Measurements from ENCODE around the gene RNF224.
"Not testable (repeated sequence)": the region's sequence is repeated elsewhere in the genome, so short reads cannot be mapped to it uniquely, and the experiment has no call there.

Gene RNF224

DNA sequence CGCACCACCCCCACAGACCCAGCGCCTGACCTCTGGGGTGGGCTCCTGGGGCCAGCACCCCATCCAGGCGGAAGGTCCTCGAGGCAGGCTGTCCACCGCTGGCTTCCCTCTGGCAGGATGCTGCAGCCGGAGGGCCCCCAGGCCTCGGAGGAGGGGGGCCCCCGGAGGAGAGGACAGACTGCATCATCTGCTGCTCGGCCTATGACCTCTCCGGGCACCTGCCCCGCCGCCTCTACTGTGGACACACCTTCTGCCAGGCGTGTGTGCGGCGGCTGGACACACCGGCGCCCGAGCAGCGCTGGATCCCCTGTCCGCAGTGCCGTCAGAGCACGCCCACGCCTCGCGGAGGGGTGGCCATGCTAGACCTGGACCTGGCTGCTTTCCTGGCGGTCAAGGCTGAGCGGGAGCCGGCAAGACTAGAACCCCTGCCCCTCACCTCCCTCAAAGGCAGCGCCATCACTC lies 1.2 kb downstream of the RNF224 start:
- no peak for DNase-seq (ENCODE audit: low read depth)

DNA sequence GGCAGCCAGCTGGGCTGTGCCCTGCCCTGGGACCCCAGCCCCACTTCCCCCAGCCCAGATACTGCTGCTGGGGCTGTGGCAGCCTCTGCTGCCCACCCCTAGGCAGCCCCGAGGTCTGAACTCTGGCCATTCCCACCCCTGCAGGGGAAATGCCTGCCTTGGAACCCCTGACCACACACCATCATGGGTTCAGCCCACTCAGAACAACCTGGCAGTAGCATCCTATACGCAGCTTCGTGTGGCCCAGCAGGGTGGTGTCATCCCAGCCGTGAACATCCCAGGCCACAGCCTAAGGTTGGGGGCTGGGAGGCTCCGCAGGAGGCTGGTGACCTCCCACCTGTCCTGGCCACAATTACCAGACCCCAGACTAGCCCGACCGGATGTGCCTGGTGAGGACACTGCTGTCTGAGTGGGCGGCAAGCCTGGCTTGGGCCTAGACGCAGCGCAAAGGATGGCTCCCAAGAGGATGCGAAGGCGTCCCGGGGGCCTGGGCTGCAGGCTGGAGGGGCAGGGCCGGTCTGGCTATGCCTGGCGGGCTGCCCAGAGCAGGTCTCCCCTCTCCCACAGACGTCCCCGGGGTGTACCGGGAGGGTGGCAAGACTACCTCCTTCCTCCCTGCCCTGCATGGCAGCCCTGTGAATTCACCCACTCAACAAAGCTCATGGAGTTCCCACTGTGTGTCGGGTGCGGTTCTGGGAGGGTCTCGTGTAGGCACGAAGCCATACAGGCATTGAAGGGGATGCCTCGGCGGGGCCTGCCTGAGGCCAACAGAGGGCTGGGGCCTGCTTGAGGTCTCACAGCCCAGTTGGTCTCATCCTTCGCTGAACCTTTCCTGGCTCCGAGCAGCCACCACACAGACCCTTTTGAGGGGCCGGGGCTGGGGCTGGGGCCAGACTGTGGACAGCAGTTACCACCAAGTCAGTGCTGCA lies 1.9 kb downstream of the RNF224 start:
- no peak for DNase-seq (ENCODE audit: low read depth)

DNA sequence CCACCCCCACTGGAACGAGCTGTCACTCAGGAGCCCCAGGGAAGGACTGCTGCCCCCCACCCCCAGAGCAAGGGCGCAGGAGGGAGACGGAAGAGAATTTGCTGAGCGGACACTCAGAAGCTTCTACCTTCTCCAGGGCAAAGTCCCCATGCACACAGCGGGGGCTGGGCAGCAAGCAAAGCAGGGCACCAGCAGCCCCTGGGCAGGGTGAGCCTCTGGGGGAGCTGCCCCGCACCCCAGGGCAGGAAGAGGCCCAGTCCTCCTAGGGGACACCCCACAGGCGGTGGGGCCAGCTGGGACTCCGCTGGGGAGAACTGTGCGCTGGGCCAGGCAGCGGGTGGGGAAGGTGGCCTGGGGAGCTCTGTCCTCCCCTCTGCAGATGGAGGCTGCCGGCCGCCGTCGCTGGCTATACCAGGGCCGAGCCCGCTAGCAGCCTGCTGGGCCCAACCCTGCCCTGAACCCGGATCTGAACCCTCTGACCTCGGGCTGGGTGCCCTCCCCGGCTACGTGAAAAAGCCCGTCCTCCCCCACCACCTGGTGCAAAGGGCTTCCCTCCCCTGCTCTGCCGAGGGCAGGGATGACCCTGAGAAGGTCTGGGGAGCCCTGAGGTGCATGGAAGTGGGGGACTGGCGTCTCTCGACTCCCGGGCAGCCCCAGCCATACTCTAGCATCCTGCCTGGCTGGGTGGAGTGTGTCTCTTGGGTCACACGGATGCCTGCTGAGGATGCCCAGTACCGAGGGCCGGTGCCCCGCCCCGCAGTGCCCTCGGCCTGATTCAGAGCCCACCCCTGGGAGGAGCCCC lies 2.8 kb downstream of the RNF224 start:
- no peak for DNase-seq (ENCODE audit: low read depth)

DNA sequence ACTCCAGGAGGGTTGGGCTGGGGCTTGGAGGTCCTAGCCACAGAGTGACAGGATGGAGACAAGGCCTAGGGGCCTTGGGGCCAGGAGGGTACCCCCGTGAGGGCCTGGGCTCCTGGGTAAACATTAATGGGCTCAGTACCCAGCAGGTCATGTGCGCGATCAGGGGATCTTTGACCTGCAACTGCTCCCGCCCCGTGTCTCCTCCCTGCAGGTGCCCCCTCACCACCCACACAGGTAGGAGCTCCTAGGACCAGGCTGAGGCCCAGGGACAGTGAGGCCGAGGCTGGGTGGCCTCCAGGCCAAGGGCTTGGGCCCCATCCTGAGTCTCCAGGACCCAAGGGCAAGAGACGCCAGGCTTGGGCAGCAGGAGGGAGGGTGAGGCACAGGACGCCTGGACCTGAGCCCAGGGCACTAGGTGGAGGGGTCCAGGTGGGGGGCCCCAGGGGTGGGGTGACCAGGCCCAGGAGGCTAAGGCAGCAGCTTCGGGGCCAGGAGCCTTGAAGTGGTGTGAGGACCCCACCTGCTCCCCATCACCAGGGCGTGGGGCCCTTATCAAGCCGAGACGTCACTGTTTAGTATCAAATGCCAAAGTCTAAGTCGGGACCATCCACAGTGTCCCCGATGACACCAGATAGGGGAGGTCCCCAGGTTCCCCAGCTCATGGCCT lies 3.5 kb downstream of the RNF224 start, which contains the start of gene SLC34A3:
TSS of gene SLC34A3 (plus strand) at position 197 of the 667 bp plus-strand sequence. CDS start 802 bp downstream, outside the sequence.
- DNase-seq (ENCODE audit: low read depth): no peak

DNA sequence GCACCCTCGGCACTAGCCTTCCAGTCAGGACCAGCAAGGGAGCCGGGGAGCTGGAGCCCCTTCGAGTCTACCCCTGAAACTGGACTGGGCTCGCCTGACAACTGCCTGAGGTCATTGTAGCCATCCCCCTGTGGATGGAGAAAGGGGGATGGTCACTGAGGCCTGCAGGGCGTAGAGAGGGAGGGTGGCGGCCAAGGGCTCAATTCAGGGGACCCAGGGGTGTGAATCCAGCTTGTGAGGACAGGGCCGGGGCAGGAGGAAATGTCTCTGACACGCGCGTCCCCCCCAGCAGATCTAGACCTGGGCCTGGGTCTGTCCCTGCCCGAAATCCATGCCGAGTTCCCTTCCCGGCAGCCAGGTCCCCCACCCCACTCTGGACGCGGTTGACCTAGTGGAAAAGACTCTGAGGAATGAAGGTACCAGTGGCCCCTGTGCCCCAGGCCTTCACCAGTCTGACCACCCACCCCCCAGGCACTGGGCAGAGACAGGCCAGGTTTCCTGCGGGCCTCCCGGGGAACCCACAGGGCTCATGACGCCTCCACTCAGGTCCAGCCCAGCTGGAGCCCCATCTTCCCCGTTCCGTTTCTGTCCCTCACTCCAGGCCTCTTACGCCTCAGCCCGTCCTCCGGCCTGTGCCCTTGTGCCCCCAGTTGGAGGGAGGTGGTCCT lies 4.2 kb downstream of the RNF224 start:
- no peak for DNase-seq (ENCODE audit: low read depth)

DNA sequence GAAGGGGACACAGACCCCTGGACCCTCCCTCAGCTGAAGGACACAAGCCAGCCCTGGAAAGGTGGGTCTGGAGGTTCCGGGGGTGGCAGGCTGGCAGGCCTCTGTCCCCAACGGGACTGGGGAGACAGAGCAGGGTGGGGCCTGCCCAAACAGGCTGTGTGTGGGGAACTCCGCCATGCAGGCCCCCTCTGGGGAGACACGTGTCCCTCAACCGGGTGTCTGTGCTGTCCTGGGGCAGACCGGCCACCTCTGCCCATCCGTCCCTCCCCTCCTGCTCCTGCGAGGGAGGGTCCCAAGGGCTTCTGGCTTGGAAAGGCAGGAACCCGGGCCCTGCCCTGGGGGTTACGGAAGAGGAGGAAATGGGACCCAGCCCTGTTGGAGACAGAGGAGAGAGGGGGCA lies 4.8 kb downstream of the RNF224 start:
- no peak for DNase-seq (ENCODE audit: low read depth)

DNA sequence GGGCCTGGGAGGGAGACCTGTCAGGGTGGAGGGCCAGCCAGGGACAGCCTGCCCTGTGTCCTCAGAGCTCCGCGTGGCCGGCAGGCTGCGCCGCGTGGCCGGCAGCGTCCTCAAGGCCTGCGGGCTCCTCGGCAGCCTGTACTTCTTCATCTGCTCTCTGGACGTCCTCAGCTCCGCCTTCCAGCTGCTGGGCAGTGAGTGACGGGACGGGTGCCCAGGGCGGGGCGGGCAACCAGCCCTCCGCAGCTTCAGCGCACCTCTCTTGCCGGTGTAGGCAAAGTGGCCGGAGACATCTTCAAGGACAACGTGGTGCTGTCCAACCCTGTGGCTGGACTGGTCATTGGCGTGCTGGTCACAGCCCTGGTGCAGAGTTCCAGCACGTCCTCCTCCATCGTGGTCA lies 5.2 kb downstream of the RNF224 start:
- DNase-seq (ENCODE audit: low read depth): no peak

DNA sequence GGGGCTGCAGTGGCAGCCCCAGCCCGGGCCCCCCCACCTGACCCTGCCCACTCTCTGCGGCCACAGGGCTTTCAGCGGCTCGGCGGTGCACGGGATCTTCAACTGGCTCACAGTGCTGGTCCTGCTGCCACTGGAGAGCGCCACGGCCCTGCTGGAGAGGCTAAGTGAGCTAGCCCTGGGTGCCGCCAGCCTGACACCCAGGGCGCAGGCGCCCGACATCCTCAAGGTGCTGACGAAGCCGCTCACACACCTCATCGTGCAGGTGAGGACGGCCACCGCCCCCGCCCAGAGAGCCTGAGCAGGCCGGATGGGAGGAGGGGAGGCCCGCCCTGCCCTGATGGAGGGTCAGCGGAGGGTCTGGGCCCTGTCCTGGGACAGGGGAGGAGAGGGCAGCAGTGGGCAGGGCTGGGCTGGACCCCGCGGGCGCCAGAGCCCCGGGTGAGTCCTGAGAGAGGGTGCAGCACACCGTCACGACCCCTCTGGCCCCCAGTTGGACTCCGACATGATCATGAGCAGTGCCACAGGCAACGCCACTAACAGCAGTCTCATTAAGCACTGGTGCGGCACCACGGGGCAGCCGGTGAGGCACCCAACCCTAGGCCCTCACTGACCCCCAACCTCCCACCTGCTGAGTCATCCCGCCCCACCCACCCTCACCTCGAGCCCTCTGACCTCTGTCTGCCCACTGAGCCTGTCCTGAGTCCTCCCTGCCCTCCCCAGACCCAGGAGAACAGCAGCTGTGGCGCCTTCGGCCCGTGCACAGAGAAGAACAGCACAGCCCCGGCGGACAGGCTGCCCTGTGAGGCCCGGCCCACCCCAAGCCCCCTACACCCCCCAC lies 6.1 kb downstream of the RNF224 start:
- no peak for DNase-seq (ENCODE audit: low read depth)

DNA sequence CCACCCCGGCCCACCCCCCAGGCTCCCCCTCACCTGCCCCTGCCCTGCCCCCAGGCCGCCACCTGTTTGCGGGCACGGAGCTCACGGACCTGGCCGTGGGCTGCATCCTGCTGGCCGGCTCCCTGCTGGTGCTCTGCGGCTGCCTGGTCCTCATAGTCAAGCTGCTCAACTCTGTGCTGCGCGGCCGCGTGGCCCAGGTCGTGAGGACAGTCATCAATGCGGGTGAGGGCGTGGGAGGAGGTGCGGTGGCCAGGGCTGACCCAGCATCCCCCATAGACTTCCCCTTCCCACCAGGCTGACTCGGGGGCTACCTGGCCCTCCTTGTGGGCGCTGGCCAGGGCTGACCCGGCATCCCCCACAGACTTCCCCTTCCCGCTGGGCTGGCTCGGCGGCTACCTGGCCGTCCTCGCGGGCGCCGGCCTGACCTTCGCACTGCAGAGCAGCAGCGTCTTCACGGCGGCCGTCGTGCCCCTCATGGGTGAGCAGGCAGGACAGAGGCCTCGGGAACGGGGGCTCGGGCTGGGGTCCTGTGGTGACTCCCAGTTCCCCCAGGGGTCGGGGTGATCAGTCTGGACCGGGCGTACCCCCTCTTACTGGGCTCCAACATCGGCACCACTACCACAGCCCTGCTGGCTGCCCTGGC lies 6.9 kb downstream of the RNF224 start:
- no peak for DNase-seq (ENCODE audit: low read depth)

DNA sequence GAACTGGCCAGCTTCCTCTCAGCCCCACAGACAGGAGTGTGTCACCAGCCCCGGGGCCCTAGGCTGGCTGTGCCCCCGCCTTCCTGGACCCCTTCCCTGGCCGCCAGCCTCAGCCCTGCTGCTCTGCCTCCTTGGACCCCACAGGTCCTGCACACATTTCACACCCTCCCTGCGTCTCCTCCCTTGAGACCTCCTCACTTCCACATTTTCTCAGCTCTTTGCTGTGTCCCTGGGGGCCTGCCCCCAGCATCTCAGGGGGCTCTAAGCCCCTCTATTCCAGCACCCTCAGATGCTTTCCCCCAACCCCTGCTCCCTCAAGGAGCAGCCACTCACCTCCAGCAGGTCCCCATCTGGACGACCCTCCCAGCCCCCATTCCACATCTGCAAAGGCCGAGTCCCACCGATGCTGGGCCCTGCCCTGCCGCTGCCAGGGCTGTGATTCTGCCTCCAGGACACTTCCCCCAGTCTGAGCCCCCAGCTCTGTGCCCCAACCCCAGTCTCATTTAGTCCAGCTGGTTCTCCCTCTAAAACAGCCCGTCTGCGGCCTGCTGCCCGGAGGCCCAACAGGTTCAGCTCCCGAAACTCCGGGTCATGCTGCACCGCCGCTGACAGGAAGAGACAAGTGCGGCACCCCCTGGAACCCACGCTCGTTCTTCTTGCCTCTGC lies 7.6 kb downstream of the RNF224 start:
- no peak for DNase-seq (ENCODE audit: low read depth)

DNA sequence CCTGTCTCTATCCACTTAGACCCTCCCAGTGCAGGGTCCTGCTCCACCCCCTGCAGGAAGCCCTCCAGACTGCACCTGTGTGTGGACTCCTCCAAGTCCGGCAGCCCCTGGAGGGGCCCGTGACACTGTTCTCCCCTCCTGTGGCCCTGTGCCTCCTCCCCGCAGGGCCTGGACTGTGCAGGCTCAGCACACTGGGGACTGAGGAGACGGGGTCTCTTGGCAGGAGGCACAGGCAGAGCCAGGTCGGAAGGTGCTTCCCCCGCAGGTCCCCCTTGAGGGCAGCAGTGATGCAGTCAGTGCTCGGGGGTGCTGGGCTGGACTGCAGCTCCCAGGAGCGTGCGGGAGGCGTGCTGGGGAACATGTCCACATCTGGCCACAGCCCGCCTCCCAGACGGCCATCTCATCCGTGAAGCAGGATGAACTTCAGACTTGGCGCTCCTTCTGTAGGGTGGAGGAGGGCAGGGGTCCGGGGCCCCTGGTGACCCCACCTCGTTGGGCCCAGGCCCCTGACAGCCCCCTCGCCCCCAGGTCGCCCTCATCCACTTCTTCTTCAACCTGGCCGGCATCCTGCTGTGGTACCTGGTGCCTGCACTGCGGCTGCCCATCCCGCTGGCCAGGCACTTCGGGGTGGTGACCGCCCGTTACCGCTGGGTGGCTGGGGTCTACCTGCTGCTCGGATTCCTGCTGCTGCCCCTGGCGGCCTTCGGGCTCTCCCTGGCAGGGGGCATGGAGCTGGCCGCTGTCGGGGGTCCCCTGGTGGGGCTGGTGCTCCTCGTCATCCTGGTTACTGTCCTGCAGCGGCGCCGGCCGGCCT lies 8.3 kb downstream of the RNF224 start:
- DNase-seq (ENCODE audit: low read depth): no peak

DNA sequence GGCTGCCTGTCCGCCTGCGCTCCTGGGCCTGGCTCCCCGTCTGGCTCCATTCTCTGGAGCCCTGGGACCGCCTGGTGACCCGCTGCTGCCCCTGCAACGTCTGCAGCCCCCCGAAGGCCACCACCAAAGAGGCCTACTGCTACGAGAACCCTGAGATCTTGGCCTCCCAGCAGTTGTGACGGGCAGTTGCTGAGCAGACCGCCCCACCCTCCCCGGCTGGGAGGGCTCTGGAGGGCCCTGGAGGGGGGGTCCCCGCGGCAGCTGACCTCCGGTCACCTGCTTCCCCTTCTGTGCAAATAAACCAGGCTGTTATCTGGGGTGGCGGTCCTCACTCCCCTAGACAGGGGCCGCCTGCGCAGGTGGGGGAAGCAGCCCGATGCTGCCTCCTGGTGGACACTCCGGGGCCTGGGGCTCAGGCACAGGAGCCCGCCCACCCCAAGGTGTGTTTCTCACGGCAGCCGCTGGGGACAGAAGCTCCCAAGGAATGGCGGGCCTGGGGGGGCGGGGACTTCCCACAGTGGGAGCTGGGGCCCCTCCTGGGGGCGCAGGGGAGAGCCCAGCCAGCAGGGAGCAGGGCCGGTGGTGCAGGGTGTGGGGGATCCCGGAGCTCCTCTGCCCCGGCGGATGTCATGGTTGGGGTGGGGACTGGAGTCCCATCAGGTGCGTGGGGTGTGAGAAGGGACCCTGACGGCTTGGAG lies 9.1 kb downstream of the RNF224 start:
- DNase-seq (ENCODE audit: low read depth): peak; percentile 84

DNA sequence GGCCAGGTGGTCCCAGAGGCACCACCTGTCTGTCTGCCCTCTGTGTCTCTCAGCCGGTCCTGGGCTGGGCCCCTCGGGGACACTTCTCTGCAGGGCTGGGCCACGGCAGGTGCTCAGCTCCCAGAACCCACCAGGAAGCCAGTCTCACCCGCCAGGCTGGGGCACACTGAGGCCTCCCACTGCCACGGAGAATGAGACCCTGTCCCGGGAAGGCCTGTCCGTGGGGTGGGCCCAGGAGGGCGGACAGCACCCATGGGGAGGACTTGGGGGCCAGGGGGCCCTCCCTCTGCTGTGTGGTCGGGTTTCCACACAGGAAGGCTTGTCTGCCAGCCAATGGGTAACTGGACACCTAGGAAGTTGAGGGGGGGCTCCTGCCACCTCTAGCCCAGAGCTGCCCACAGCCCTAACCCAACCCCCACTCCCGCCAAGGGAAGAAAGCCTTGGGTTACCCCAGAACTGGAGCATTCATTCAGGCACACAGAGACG lies 9.7 kb downstream of the RNF224 start:
- DNase-seq (ENCODE audit: low read depth): no peak

DNA sequence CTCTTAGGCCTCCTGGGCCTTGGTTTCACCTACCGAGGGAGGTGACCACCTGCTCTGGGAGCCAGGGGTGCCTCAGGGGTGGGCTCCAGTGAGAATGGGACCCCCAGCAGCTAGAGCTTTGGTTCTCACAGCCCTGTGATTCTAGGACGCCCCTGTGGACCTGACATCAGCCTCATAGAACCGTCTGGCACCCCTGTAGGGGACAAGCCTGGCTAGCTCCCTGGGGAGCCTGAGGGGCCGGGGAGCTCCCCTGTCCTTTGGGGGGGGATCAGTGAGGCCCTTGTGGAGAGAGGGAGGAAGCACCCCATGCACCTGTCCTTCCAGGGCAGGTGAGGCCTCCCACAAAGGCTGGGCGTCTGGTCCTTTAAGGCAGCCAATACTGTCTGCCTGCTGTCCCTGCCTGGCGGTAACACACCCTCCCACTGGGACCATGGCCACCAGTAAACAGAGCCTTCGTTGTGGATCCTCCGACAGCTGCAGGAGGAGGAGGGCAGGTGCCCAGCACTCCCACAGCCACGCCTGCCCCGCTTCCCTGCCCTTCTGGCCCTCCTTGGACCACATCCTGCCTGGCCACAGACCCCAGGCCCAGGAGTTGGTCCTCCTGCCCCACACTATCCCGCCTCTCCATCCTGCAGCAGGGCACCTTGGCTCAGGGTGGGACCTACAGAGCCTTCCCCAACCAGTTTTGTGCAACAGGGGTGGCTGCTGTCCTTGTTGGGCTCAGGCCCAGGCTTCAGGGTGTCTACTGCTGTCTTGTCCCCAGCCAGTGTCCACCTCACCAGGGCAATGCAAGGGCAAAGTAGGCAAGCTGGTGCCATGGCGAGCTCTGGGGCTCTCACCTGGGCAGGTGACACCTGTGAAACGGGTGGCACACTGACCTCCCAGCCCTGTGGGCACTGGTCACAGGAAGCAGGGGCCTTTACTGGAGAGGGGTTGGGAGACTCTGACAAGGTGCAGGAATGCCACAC lies 10.7 kb downstream of the RNF224 start:
- no peak for DNase-seq (ENCODE audit: low read depth)

DNA sequence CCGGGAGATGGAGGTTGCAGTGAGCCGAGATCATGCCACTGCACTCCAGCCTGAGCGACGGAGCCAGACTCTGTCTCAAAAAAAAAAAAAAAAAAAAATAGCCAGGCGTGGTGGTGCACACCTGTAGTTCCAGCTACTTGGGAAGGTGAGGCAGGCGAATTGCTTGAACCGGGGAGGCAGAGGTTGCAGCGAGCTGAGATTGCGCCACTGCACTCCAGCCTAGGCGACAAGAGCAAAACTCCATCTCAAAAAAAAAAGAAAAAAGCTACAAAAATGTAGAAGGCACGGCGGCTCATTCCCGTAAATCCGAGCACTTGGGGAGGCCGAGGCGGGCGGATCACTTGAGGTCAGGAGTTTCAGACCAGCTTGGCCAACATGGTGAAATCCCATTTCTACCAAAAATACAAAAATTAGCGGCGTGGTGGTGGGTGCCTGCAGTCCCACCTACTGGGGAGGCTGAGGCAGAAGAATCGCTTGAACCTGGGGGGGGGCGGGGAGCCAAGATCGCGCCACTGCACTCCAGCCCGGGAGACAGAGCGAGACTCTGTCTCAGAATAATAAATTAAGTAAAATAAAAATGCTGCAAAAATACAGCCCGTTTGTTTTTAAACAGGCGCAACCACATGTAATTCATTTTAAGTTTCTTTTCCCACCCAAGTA lies 12.4 kb downstream of the RNF224 start:
- not testable (repeated sequence) for DNase-seq (ENCODE audit: low read depth)

DNA sequence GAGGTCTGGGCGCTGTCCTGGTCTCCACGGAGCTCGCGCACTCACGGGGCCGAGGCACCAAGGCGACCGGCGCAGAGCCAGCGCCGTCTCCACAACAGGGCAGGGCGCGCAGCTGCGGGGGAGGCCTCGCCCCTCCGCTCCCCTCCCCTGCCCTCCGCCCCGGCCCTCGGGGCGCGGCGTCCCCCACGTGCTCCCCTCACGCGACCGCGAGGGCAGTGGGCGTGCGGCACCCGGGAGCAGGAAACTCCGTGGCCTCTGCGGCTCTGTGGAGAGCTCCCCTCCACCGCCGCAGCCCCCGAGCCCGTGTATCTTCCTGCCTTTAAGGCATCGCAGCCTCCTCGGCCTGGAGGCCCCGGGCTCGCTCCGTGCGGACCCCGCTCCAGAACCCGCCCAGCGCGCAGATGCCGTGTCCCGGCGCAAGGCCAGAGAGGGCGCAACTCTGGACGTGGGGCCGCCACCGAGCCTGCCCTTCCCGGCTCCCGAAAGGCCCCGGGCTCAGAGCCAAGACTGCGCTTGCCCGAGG lies 13.1 kb downstream of the RNF224 start:
- DNase-seq (ENCODE audit: low read depth): peak; percentile 33
